ENCODE measurements around the gene BNC2.

BNC2 gene

DNA sequence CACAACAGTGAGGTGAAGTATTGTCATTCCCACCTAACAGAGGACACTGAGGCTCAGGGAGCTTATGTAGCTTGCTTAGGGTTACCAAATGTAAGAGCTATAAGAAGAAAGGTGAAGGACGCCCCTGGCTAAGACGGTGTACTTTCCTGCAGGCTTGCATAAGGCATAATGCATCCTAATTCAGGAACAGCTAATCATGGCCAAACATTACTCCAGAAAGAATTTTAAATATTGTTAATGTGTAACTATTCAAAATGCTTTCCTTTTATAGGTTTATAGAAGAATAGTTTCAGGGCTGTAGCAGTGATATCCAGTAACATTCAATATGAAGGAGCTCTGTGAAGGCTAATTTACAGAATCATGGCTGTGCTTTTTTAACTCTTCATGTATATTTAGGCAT lies 479.1 kb downstream of the BNC2 start:
- DNase-seq (ENCODE audit: extremely low spot score) = no peak
- CTCF ChIA-PET = no interaction called here
- no peak for TF ChIP-seq FOXM1 (IDR thresholded peaks at IDR 0.05; ENCODE audit: borderline replicate concordance)
- TF ChIP-seq BHLHE40 (IDR thresholded peaks at IDR 0.05; ENCODE audit: borderline replicate concordance) = no peak
- no peak for TF ChIP-seq CTBP1 (IDR thresholded peaks at IDR 0.05; ENCODE audit: borderline replicate concordance)
- no peak for TF ChIP-seq NFRKB (IDR thresholded peaks at IDR 0.05)
- no peak for TF ChIP-seq TARDBP (IDR thresholded peaks at IDR 0.05)
- TF ChIP-seq ZNF384 (IDR thresholded peaks at IDR 0.05) = no peak
- no peak for TF ChIP-seq ELF4 (IDR thresholded peaks at IDR 0.05)
- no peak for TF ChIP-seq LEF1 (IDR thresholded peaks at IDR 0.05; ENCODE audit: borderline replicate concordance)
- TF ChIP-seq HDGF (IDR thresholded peaks at IDR 0.05; ENCODE audit: borderline replicate concordance) = no peak
- TF ChIP-seq, protein P1, sequence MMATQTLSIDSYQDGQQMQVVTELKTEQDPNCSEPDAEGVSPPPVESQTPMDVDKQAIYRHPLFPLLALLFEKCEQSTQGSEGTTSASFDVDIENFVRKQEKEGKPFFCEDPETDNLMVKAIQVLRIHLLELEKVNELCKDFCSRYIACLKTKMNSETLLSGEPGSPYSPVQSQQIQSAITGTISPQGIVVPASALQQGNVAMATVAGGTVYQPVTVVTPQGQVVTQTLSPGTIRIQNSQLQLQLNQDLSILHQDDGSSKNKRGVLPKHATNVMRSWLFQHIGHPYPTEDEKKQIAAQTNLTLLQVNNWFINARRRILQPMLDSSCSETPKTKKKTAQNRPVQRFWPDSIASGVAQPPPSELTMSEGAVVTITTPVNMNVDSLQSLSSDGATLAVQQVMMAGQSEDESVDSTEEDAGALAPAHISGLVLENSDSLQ (IDR thresholded peaks at IDR 0.05) = no peak
- no peak for TF ChIP-seq L3MBTL2 (conservative IDR thresholded peaks at IDR 0.05)
- TF ChIP-seq SP1 (IDR thresholded peaks at IDR 0.05) = no peak
- TF ChIP-seq FOXK2 (IDR thresholded peaks at IDR 0.05) = no peak
- TF ChIP-seq SUZ12 (IDR thresholded peaks at IDR 0.05) = no peak
- POLR2A ChIA-PET = no interaction called here

DNA sequence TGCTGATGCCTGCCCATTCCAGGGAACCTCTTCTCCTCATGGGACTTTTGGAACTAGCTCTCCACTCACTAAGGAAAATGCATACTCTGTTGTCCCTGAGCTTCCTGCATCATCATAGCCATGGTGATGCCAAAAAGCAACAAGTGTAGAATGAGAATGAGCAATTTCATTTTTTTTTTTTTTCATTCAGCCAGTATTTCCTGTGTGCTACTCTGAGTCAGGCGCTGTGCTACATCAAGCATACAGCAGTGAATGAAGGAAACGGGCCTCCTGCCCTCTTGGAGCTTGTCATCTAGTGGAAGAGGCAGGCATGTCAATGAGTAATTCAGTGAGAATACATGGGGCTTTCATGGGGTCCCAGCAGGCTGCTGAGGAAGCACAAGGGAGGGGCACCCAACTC lies 483.1 kb downstream of the BNC2 start:
- DNase-seq (ENCODE audit: extremely low spot score) = no peak
- POLR2A ChIA-PET = no interaction called here
- CTCF ChIA-PET = no interaction called here
- TF ChIP-seq FOXK2 (IDR thresholded peaks at IDR 0.05) = no peak
- no peak for TF ChIP-seq ZNF384 (IDR thresholded peaks at IDR 0.05)
- no peak for TF ChIP-seq FOXM1 (IDR thresholded peaks at IDR 0.05; ENCODE audit: borderline replicate concordance)
- TF ChIP-seq L3MBTL2 (conservative IDR thresholded peaks at IDR 0.05) = no peak
- TF ChIP-seq HDGF (IDR thresholded peaks at IDR 0.05; ENCODE audit: borderline replicate concordance) = no peak
- TF ChIP-seq FOXA1 (IDR thresholded peaks at IDR 0.05) = no peak
- no peak for TF ChIP-seq TARDBP (IDR thresholded peaks at IDR 0.05)
- TF ChIP-seq CTBP1 (IDR thresholded peaks at IDR 0.05; ENCODE audit: borderline replicate concordance) = no peak
- TF ChIP-seq, protein P1 (IDR thresholded peaks at IDR 0.05) = no peak
- TF ChIP-seq ELF4 (IDR thresholded peaks at IDR 0.05) = no peak
- no peak for TF ChIP-seq BHLHE40 (IDR thresholded peaks at IDR 0.05; ENCODE audit: borderline replicate concordance)
- TF ChIP-seq LEF1 (IDR thresholded peaks at IDR 0.05; ENCODE audit: borderline replicate concordance) = no peak
- TF ChIP-seq ARNT (IDR thresholded peaks at IDR 0.05) = no peak

DNA sequence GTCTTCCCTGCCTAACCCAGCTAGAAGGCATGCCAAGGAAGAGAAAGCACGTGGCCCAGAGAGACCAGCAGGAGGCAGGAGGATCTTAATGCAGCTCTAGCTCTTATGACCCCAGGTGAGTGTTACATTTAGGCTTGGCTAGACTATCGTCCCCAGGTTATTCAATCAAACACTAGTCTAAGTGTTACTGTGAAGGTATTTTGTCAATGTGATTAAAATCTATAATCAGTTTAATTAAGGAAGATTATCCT lies 483.7 kb downstream of the BNC2 start:
- POLR2A ChIA-PET = no interaction called here
- CTCF ChIA-PET = no interaction called here
- TF ChIP-seq FOXA1 (IDR thresholded peaks at IDR 0.05) = no peak
- TF ChIP-seq ARNT (IDR thresholded peaks at IDR 0.05) = no peak
- TF ChIP-seq CTBP1 (IDR thresholded peaks at IDR 0.05; ENCODE audit: borderline replicate concordance) = no peak
- no peak for TF ChIP-seq SP1 (IDR thresholded peaks at IDR 0.05)
- no peak for TF ChIP-seq BHLHE40 (IDR thresholded peaks at IDR 0.05; ENCODE audit: borderline replicate concordance)
- no peak for TF ChIP-seq L3MBTL2 (conservative IDR thresholded peaks at IDR 0.05)
- TF ChIP-seq ZNF384 (IDR thresholded peaks at IDR 0.05) = no peak
- no peak for TF ChIP-seq SUZ12 (IDR thresholded peaks at IDR 0.05)
- no peak for TF ChIP-seq ELF4 (IDR thresholded peaks at IDR 0.05)
- TF ChIP-seq, protein P1 (IDR thresholded peaks at IDR 0.05) = no peak
- TF ChIP-seq TARDBP (IDR thresholded peaks at IDR 0.05) = no peak
- no peak for DNase-seq (ENCODE audit: extremely low spot score)

DNA sequence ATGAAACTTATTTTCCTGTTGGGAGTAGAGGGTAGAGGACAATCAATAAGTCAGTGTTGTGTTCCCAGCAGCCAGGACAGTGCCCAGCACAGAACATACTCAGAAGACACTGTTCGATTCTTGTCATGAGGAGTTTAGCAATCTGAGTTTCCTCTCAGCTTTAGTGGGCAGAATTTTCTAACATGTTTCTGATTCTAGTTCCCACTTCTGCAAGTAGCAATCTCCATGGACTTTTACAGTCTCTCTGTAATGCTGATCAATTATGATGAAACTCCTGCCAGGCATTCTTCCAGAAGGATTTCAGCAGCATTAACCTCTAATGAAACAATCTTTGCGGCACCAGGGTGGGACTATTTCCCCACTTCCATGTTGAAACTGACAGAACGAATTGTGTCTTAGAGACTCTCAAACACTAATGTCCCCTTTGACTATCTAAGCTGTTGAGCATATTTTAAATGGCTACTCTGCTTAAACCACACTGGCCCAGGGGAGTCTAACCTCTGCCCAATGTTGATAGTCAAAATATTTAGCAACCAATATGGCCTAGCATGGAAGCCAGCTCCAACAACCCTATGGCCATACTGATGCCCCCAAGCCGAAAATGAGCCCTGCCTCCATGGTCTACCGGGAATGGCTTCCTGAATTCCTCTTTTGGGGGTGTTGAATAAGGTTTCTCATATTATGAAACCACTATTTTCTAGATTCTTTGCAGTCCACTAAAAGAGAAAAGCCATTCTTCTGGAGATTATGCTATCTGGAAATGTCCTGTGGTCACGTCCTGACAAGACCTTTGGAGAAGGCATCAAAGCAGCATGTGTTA lies 484.3 kb downstream of the BNC2 start:
- no peak for DNase-seq (ENCODE audit: extremely low spot score)
- ChIA-PET POLR2A (no interaction called here), CTCF (no interaction called here)
- TF ChIP-seq CTBP1 (IDR thresholded peaks at IDR 0.05; ENCODE audit: borderline replicate concordance) = no peak
- TF ChIP-seq SUZ12 (IDR thresholded peaks at IDR 0.05) = no peak
- TF ChIP-seq TARDBP (IDR thresholded peaks at IDR 0.05) = no peak

DNA sequence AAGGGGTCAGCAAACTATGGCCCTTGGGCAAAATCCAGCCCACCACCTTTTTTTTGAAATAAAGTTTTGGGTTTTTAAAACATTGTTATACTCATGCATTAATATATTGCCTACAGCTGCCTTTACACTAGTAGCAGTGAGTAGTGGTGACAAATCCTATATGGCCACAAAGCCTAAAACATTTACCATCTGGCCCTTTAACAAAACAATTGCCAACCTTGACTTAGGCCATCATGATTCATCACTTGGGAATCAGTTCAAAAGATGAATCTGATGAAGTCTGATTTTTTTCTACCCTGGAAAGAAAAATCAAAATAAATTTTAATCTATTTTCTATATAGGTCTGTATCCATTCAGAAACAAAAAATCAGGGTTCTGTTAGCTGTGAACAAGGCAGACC lies 484.9 kb downstream of the BNC2 start:
- TF ChIP-seq FOXK2 (IDR thresholded peaks at IDR 0.05) = no peak
- CTCF ChIA-PET = no interaction called here
- POLR2A ChIA-PET = no interaction called here
- DNase-seq (ENCODE audit: extremely low spot score) = no peak

DNA sequence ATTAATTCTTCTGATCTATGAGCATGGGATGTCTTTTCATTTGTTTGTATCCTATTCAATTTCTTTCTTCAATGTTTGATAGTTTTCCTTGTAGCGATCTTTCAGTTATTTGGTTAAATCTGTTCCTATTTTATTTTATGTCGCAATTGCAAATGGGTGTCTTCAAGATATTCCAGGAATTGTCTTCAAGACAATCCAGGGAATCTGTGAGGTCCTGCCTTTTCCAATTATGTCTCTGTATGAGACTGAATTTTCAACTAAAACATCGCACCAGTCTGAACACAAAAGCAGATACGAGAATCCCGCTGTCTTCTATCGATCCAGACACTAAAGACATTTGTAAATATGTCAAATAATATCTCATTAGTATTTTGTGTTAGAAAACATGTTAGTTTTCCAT lies 485.5 kb downstream of the BNC2 start:
- ChIA-PET CTCF (no interaction called here), POLR2A (no interaction called here)
- TF ChIP-seq, protein P1 (IDR thresholded peaks at IDR 0.05) = no peak
- TF ChIP-seq FOXM1 (IDR thresholded peaks at IDR 0.05; ENCODE audit: borderline replicate concordance) (no peak), FOXK2 (IDR thresholded peaks at IDR 0.05) (no peak), TARDBP (IDR thresholded peaks at IDR 0.05) (no peak), SP1 (IDR thresholded peaks at IDR 0.05) (no peak)
- no peak for DNase-seq (ENCODE audit: extremely low spot score)
